Fibroblast of pulmonary artery (primary cell): Measurements from ENCODE around the gene OR10A6.

Experiments
- DNase-seq: peaks from one replicate; pipeline ENCODE4 v3.0.0-alpha.2; 2010; ENCODE audit warnings: low read depth
- H3K4me3 ChIP-seq: replicated peaks from 2 replicates; pipeline ENCODE4 v1.5.1; 2011; ENCODE audit warnings: low read depth, mild to moderate bottlenecking, control low read depth, low read length, moderate library complexity
- CTCF ChIP-seq: IDR thresholded peaks from 2 replicates; pipeline ENCODE4 v1.5.1; 2011; ENCODE audit warnings: mild to moderate bottlenecking, control low read depth, low read length, inconsistent platforms; ENCODE audit errors: missing control alignments

OR10A6 gene

DNA sequence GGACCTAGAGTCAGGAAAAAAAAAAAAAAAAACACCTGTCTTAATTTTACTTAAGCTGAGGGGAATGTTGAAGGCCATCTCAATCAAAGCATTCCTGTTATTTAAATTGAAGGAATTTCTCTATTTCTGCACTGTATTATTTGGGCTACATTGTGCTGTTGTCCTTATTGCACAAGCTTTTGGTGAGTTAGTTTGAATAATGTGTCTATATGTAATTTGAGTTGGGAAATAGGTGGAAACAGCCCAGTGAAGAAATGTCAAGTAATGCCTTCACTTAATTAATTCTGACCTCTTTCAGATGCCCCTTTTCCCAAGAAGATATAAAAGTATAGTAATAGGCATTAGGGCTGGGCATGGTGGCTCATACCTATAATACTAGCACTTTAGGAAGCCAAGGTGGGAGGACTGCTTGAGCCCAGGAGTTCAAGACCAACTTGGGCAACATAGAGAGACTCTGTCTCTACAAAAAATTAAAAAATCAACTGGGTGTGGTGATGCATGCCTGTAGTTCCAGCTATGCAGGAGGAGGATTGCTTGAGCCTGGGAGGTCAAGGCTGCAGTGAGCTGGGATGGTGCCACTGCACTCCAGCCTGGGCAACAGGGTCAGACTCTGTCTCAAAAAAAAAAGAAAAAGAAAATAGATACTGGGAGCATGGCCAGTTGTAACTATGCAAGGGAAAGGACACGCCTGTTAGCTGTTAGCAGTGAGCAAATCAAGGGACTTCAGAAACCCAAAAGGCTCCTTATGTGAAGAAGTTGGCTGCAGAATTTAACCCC, 34.9 kb downstream of the OR10A6 start:
- no peak for TF ChIP-seq CTCF

DNA sequence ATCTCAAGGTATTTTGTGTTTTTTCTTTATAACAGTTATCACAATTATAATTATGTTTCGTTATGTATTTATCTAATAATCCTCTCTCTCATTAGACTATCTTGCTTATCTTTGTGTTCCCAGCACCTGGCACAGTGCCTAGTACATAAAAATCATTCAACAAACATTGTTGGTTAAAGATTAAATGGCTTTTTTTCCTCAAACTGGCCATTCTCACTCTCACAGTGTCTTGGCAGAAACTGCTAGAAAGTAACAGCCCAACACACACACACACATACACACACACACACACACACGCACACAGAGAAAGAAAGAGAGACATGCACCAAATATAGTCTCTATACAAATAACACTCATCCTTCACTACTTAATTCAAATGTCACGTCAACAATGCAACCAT, 36.8 kb downstream of the OR10A6 start:
- DNase-seq, result no peak
- no peak for TF ChIP-seq CTCF
- no peak overlapping the region for H3K4me3 ChIP-seq

More for the DNA sequence above, 34.9 kb downstream of the OR10A6 start:
- no peak for DNase-seq
- no peak overlapping the region for H3K4me3 ChIP-seq

- TF ChIP-seq CTCF, result no peak
- DNase-seq, result no peak
- no peak overlapping the region for H3K4me3 ChIP-seq
Observed at GRCh38 chr11:7893796-7894195, 37.3 kb downstream of the OR10A6 start.

DNA sequence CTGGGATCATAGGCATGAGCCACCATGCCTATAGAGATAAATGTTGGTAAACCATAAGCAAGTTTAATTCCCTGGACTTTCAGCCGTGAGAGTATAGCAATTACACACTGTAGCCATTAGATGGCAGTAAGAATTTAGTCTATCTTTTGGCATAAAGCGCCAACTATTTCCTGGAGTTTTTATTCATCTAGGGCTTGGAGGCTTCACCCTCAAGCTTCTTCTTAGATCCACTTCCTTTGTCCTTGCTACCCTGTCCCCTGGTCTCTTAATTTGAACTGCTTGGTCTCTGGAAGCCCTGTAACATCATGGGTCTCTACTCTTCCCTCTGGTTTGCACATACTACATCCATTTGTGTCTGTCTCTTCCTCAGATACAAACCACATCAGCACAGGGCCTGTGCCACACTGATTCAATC, 38.2 kb downstream of the OR10A6 start:
- TF ChIP-seq CTCF, result peak; percentile 74
- H3K4me3 ChIP-seq, result no peak overlapping the region
- DNase-seq, result peak; percentile 78

DNA sequence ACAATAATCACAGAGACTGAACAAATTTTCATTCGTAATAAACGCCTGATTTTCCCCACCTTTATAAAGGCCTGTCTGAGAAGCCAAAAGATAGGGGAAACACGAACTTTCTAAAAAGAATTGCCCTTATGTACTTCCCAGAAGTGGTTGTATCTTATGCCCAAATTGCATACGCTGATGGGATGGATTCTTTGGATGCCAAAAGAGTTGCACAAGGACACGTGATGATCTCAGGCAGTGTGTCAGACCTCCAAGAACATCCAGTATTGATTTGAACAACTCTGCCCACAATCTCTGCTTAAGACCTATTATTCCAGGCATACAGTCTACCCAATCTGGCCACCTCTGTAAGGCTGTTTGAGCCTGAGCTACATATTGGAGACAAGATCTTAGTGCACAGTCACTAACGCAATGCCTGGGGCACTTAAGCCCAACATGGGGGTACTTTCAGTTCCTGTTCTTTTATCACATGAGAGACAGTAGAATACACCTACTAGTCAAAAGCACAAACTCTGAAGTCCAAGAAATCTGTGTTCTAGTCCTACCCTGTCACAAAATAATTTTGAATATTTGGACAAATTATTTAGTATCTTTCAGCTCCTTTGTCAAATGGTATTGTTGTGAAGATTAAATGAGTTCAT, 38.9 kb downstream of the OR10A6 start:
- no peak for TF ChIP-seq CTCF
- H3K4me3 ChIP-seq, result no peak overlapping the region
- DNase-seq, result peak; percentile 72

- DNase-seq, result no peak
- no peak overlapping the region for H3K4me3 ChIP-seq
- TF ChIP-seq CTCF, result no peak
Observed at GRCh38 chr11:7890417-7891172, 40.5 kb downstream of the OR10A6 start.
